Measurements from ENCODE around the gene WDR88.
"Not testable (repeated sequence)": the region's sequence is repeated elsewhere in the genome, so short reads cannot be mapped to it uniquely, and the experiment has no call there.

GRCh38 chr19:33166037-33166436, 34.1 kb downstream of the WDR88 start:
- not testable (repeated sequence) for TF ChIP-seq CTCF (CRISPR knock-in tag; IDR thresholded peaks at IDR 0.05); NFE2 (CRISPR knock-in tag; IDR thresholded peaks at IDR 0.05); RAD21 (CRISPR knock-in tag; IDR thresholded peaks at IDR 0.05); FIP1L1 (IDR thresholded peaks at IDR 0.05; ENCODE audit: borderline replicate concordance, insufficient read depth, low read depth, low read length); GTF2F1 (IDR thresholded peaks at IDR 0.05; ENCODE audit: low read length); SNAPC5 (CRISPR knock-in tag; IDR thresholded peaks at IDR 0.05; ENCODE audit: borderline replicate concordance); ZBTB46 (CRISPR knock-in tag; IDR thresholded peaks at IDR 0.05; ENCODE audit: borderline replicate concordance); ZNF687 (CRISPR knock-in tag; IDR thresholded peaks at IDR 0.05); RFX5 (IDR thresholded peaks at IDR 0.05; ENCODE audit: low read depth, low read length); ZFP36L1 (CRISPR knock-in tag; IDR thresholded peaks at IDR 0.05); U2AF2 (IDR thresholded peaks at IDR 0.05; ENCODE audit: low read depth, low read length); ZNF670 (CRISPR knock-in tag; IDR thresholded peaks at IDR 0.05; ENCODE audit: borderline replicate concordance); WIZ (CRISPR knock-in tag; IDR thresholded peaks at IDR 0.05)
